H1 (cell line): ENCODE results near the gene RIMBP2. TPM values are rescaled to one million over a fixed set of nuclear protein-coding genes. Genes with fewer than 3 reads are reported as not detected.

Source experiments
- CTCF ChIA-PET: fragments of 300-600 bp; sonication (Branson Sonifier 250); formaldehyde crosslinking; loops from one replicate; lab custom pipeline; 2021; ENCODE audit not compliant: partially characterized antibody; lab: Charles Lee
- POLR2A ChIA-PET: fragments of 300-600 bp; sonication (Branson Sonifier 250); formaldehyde crosslinking; loops from one replicate; lab custom pipeline; 2021; ENCODE audit warnings: inconsistent platforms; ENCODE audit not compliant: partially characterized antibody; lab: Charles Lee
- DNase-seq, 2 experiments: peaks; one replicate each; pipeline versions ENCODE4 v3.0.0 to v3.0.0-alpha.2; 2010 to 2022; ENCODE audit warnings: low spot score in 2 of 2, low read depth in 1 of 2, mixed read lengths in 1 of 2
- FAIRE-seq: peaks from 2 replicates; lab custom pipeline; 2011; peaks lifted over from hg19 to GRCh38; lab: Jason Lieb, UNC
- H2AFZ ChIP-seq: 2 replicates; pipeline ENCODE4 v1.8.1; 2012; ENCODE audit warnings: low read length, inconsistent platforms
- H2AK5ac ChIP-seq: 2 replicates; pipeline ENCODE4 v1.6.1; 2013; ENCODE audit warnings: low read depth, low read length
- H2BK120ac ChIP-seq: replicated peaks from 2 replicates; pipeline ENCODE3; 2013; ENCODE audit warnings: low read depth, low read length, inconsistent platforms
- H2BK12ac ChIP-seq: 2 replicates; pipeline ENCODE4 v1.6.1; 2013; ENCODE audit warnings: low read depth, low read length
- H2BK15ac ChIP-seq: 2 replicates; pipeline ENCODE4 v1.6.1; 2013; ENCODE audit warnings: low read length
- H2BK20ac ChIP-seq: 2 replicates; pipeline ENCODE4 v1.6.1; 2013; ENCODE audit warnings: low read length
- H2BK5ac ChIP-seq: 2 replicates; pipeline ENCODE4 v1.6.1; 2013; ENCODE audit warnings: low read depth, low read length
- H3K14ac ChIP-seq: 2 replicates; pipeline ENCODE4 v1.6.1; 2013; ENCODE audit warnings: inconsistent platforms; ENCODE audit not compliant: insufficient read length
- H3K18ac ChIP-seq: 2 replicates; pipeline ENCODE4 v1.6.1; 2013; ENCODE audit warnings: low read length; ENCODE audit errors: extremely low read depth
- H3K23ac ChIP-seq: 2 replicates; pipeline ENCODE4 v1.6.1; 2013; ENCODE audit warnings: inconsistent platforms; ENCODE audit not compliant: insufficient read length
- H3K23me2 ChIP-seq: 2 replicates; pipeline ENCODE4 v1.6.1; 2013; ENCODE audit warnings: low read depth, low read length
- H3K27ac ChIP-seq: 2 replicates; pipeline ENCODE4 v1.6.1; 2011; ENCODE audit warnings: low read depth, low read length, inconsistent platforms
- H3K27me3 ChIP-seq, 4 experiments: replicated peaks in 1 of 4; 1 replicate in 1 of 4; 2 replicates in 3 of 4; pipeline versions ENCODE4 v1.6.1 to v1.8.1; 2011 to 2013; ENCODE audit warnings: low read length in 3 of 4, mild to moderate bottlenecking in 3 of 4, inconsistent platforms in 2 of 4, mixed read lengths in 2 of 4, moderate library complexity in 1 of 4; ENCODE audit not compliant: control insufficient read depth in 3 of 4, insufficient read depth in 3 of 4; ENCODE audit errors: extremely low read depth in 1 of 4
- H3K36me3 ChIP-seq, 4 experiments: 2 replicates each; pipeline versions ENCODE4 v1.6.1 to v1.8.1; 2011 to 2013; ENCODE audit warnings: mild to moderate bottlenecking in 4 of 4, low read length in 3 of 4, moderate library complexity in 2 of 4, control low read depth in 1 of 4, inconsistent platforms in 1 of 4; ENCODE audit not compliant: insufficient read depth in 4 of 4, control insufficient read depth in 2 of 4
- H3K4ac ChIP-seq: replicated peaks from 2 replicates; pipeline ENCODE3; 2013; ENCODE audit warnings: low read length, low read depth, mixed read lengths, inconsistent platforms; ENCODE audit not compliant: insufficient read length
- H3K4me1 ChIP-seq, 4 experiments: replicated peaks in 1 of 4; 1 replicate in 1 of 4; 2 replicates in 3 of 4; pipeline versions ENCODE4 v1.6.1 to v1.8.1; 2011 to 2013; ENCODE audit warnings: low read length in 3 of 4, inconsistent platforms in 2 of 4, mixed read lengths in 1 of 4; ENCODE audit not compliant: insufficient read depth in 4 of 4, control insufficient read depth in 3 of 4
- H3K4me2 ChIP-seq, 2 experiments: 2 replicates each; pipeline versions ENCODE4 v1.6.1 to v1.8.1; 2011 to 2013; ENCODE audit warnings: low read depth in 2 of 2, low read length in 2 of 2, control low read depth in 1 of 2, inconsistent platforms in 1 of 2, mild to moderate bottlenecking in 1 of 2; ENCODE audit not compliant: insufficient read depth in 1 of 2
- H3K4me3 ChIP-seq, 4 experiments: fragments of 200-600, 300-600 bp in 1 of 4; sonication (generic), shearing (Covaris generic), sonication (Bioruptor Twin) in 1 of 4; 2 replicates each; pipeline versions ENCODE4 v1.5.1 to v1.8.1; 2011 to 2016; ENCODE audit warnings: low read length in 4 of 4, low read depth in 3 of 4, control low read depth in 2 of 4, inconsistent platforms in 2 of 4, mild to moderate bottlenecking in 2 of 4, mixed read lengths in 1 of 4, moderate library complexity in 1 of 4; ENCODE audit not compliant: insufficient read depth in 2 of 4; ENCODE audit errors: extremely low read depth in 1 of 4
- H3K56ac ChIP-seq: replicated peaks from 2 replicates; pipeline ENCODE3; 2013; ENCODE audit warnings: low read depth, mild to moderate bottlenecking, mixed read lengths, low read length, inconsistent platforms; ENCODE audit not compliant: insufficient read length
- H3K79me1 ChIP-seq: 2 replicates; pipeline ENCODE4 v1.6.1; 2013; ENCODE audit warnings: low read depth, low read length, control low read depth
- H3K79me2 ChIP-seq, 2 experiments: 2 replicates each; pipeline versions ENCODE4 v1.6.1 to v1.8.1; 2012 to 2013; ENCODE audit warnings: low read length in 2 of 2, mild to moderate bottlenecking in 2 of 2, inconsistent platforms in 1 of 2; ENCODE audit not compliant: insufficient read depth in 2 of 2, control insufficient read depth in 1 of 2
- H3K9ac ChIP-seq, 4 experiments: replicated peaks in 1 of 4; 1 replicate in 1 of 4; 2 replicates in 3 of 4; pipeline versions ENCODE4 v1.6.1 to v1.8.1; 2011 to 2013; ENCODE audit warnings: low read depth in 3 of 4, low read length in 3 of 4, control low read depth in 2 of 4, mild to moderate bottlenecking in 2 of 4, moderate library complexity in 2 of 4, inconsistent platforms in 1 of 4; ENCODE audit errors: extremely low read depth in 1 of 4
- H3K9me3 ChIP-seq, 2 experiments: 2 replicates each; pipeline versions ENCODE4 v1.6.1 to v1.8.1; 2012 to 2013; ENCODE audit warnings: mild to moderate bottlenecking in 2 of 2, moderate library complexity in 2 of 2, control low read depth in 1 of 2, inconsistent platforms in 1 of 2, low read depth in 1 of 2, low read length in 1 of 2, mixed read lengths in 1 of 2; ENCODE audit not compliant: insufficient read depth in 2 of 2
- H4K20me1 ChIP-seq, 2 experiments: replicated peaks in 1 of 2; 2 replicates each; pipeline versions ENCODE3 to v1.8.1; 2011 to 2013; ENCODE audit warnings: inconsistent platforms in 2 of 2, low read length in 2 of 2, mild to moderate bottlenecking in 1 of 2; ENCODE audit not compliant: insufficient read depth in 2 of 2, control insufficient read depth in 1 of 2
- H4K5ac ChIP-seq: 2 replicates; pipeline ENCODE4 v1.6.1; 2013; ENCODE audit warnings: low read length, low read depth, mixed read lengths, inconsistent platforms; ENCODE audit not compliant: insufficient read length
- H4K8ac ChIP-seq: 2 replicates; pipeline ENCODE4 v1.8.0; 2013; ENCODE audit warnings: mild to moderate bottlenecking, moderate library complexity, low read length, inconsistent platforms; ENCODE audit not compliant: insufficient read depth; ENCODE audit errors: extremely low read depth
- H4K91ac ChIP-seq: replicated peaks from 2 replicates; pipeline ENCODE3; 2013; ENCODE audit warnings: low read length, mixed read lengths, inconsistent platforms; ENCODE audit not compliant: insufficient read length
- CBX5 ChIP-seq: fragments of 300-800, 300-1000 bp; sonication (generic); IDR thresholded peaks from 2 replicates; pipeline ENCODE4 v1.7.1; 2016; ENCODE audit warnings: antibody characterized with exemption, low read length, low read depth
- KDM4A ChIP-seq: IDR thresholded peaks from one replicate; pipeline ENCODE4 v1.7.1; 2012; ENCODE audit warnings: low read depth, mild to moderate bottlenecking, moderate library complexity, low read length, inconsistent platforms; ENCODE audit not compliant: severe bottlenecking
- NANOG ChIP-seq: IDR thresholded peaks from 2 replicates; pipeline ENCODE4 v1.6.1; 2011; ENCODE audit warnings: low read length, low read depth, mild to moderate bottlenecking, inconsistent platforms; ENCODE audit not compliant: insufficient read depth, poor library complexity, severe bottlenecking
- NRF1 ChIP-seq: IDR thresholded peaks from 2 replicates; pipeline ENCODE4 v1.6.1; 2011; ENCODE audit warnings: mild to moderate bottlenecking, low read depth, low read length, improper control_type of control experiment
- POLR2A ChIP-seq, 2 experiments: IDR thresholded peaks; 1 replicate in 1 of 2; 2 replicates in 1 of 2; pipeline ENCODE4 v1.6.1; 2011; ENCODE audit warnings: low read depth in 2 of 2, low read length in 2 of 2, mild to moderate bottlenecking in 2 of 2; ENCODE audit errors: control extremely low read depth in 1 of 2
- SRF ChIP-seq: IDR thresholded peaks from 2 replicates; pipeline ENCODE4 v1.6.1; 2011; ENCODE audit warnings: mild to moderate bottlenecking, low read depth, low read length, moderate library complexity
- SUZ12 ChIP-seq: fragments of 200-600 bp; sonication (generic); IDR thresholded peaks from 2 replicates; pipeline ENCODE4 v1.6.1; 2012; ENCODE audit warnings: mild to moderate bottlenecking, inconsistent platforms, low read length, moderate library complexity, mixed read lengths
- WGBS, 2 experiments: shearing (Covaris generic) in 1 of 2; methylation state at CpG; one replicate each; pipeline versions ENCODE4 v1.1.6 to v1.1.7; 2013 to 2015; ENCODE audit warnings: low lambda C conversion rate in 2 of 2, mixed read lengths in 2 of 2, inconsistent platforms in 1 of 2, low coverage in 1 of 2, missing lambda C conversion rate in 1 of 2; ENCODE audit not compliant: insufficient replicate concordance in 2 of 2, insufficient coverage in 1 of 2, insufficient read length in 1 of 2; ENCODE audit errors: extremely low coverage in 1 of 2, missing lambda C conversion rate in 1 of 2; 5-methylcytosine and 5-hydroxymethylcytosine counted together
- polyA plus RNA-seq, 7 experiments: library from polyadenylated mRNA; depleted of rRNA in 3 of 7; stranded (reverse) in 5 of 7; unstranded in 2 of 7; fragments of >200 nt in 5 of 7; fragments of 200-250 nt in 2 of 7; gene quantifications; 1 replicate in 5 of 7; 2 replicates in 1 of 7; 4 replicates in 1 of 7; pipeline versions ENCODE4 v1.2.1 to v1.2.3, GENCODE V29; 2011 to 2013; ENCODE audit warnings: missing spikeins in 2 of 7, mixed read lengths in 2 of 7
- total RNA-seq: library from RNA; stranded (reverse); fragmentation: NEBNext Ultra II Directional; extraction: Animal tissue kit (Norgen Biotek cat#: 25700); gene quantifications from 2 replicates; pipeline ENCODE4 v1.2.1, GENCODE V29; 2021
- TF ChIP-seq, protein P1 (sequence below): IDR thresholded peaks from 2 replicates; pipeline ENCODE4 v1.6.1; 2012; ENCODE audit warnings: inconsistent platforms

The RIMBP2 gene
- total and polyA plus RNA-seq, 2 of the 8 experiments (the other 6 are each of a cell fraction or from before 2014, with no cell fraction given): 0.18 to 0.65 TPM

DNA sequence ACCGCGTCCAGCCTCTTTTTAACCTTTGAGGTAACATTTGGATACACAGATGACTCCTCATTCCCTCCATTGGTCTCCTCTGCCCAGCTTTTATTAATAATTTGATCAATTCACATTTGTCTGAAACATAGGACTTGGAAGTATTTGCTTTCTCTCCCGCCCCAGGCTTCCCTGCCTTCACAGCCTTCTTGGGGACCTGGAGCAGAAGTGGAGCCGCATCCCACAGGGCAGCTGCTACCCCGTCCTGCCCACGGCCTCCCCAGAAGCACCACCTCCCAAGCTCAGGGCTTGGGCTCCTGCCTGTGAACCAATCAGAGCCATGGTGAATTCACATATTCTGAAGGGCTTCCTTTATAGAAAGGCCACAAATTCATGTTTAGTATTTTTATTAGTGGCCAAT is 280.8 kb downstream of the RIMBP2 start:
- Histone ChIP-seq H4K5ac (no peak overlapping the region), H3K14ac (no peak overlapping the region), H3K79me2 (no peaks in the 10 kb centered on the region), H3K4me3 (no peak overlapping the region), H3K36me3 (no peaks in the 10 kb centered on the region), H3K4me2 (no peak overlapping the region), H2BK12ac (no peak overlapping the region), H2AFZ (no peak overlapping the region), H2BK120ac (no peak overlapping the region), H3K79me1 (no peaks in the 10 kb centered on the region), H4K8ac (no peak overlapping the region), H2BK20ac (no peak overlapping the region), H2BK15ac (no peak overlapping the region), H3K9me3 (peaks cover 0 to 11% of the 10 kb centered on the region in 2 experiments; a peak in 1 of 4 replicates), H3K4me1 (no peaks in the 10 kb centered on the region), H4K91ac (no peak overlapping the region), H3K9ac (no peak overlapping the region), H3K56ac (no peak overlapping the region), H2BK5ac (no peak overlapping the region), H3K4ac (no peak overlapping the region), H2AK5ac (no peak overlapping the region), H3K27me3 (no peaks in the 10 kb centered on the region; a peak in 1 of 7 replicates), H3K23ac (no peak overlapping the region), H3K18ac (no peak overlapping the region), H3K23me2 (peaks cover 10% of the 10 kb centered on the region; the same call in 1 of the 2 replicates), H4K20me1 (no peaks in the 10 kb centered on the region), H3K27ac (no peak overlapping the region)
- WGBS, 2 experiments: 88% methylated on average over 6 of the region's 6 CpGs; no CpG with 5 or more reads in 1 of the 2 experiments
- TF ChIP-seq SRF (no peak), SUZ12 (no peak), KDM4A (no peak), NANOG (no peak), POLR2A (IDR thresholded peaks at IDR 0.05; ENCODE audit: control extremely low read depth in 1 of 2, low read depth in 2 of 2, low read length in 2 of 2) (no peak), CBX5 (no peak), NRF1 (no peak)
- TF ChIP-seq, protein P1, sequence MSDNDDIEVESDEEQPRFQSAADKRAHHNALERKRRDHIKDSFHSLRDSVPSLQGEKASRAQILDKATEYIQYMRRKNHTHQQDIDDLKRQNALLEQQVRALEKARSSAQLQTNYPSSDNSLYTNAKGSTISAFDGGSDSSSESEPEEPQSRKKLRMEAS: no peak
- ChIA-PET POLR2A (no interaction called here), CTCF (no interaction called here)
- DNase-seq: no peak
- no peak for FAIRE-seq
